Measurements from ENCODE around the gene ADAD2. TPM values are rescaled to one million over a fixed set of nuclear protein-coding genes. Genes with fewer than 3 reads are reported as not detected.

Gene ADAD2
- total and polyA plus RNA-seq, 2 donors (not counting 1 experiment from before 2014, with no cell fraction given), result 0.06 TPM; not detected in 1

DNA sequence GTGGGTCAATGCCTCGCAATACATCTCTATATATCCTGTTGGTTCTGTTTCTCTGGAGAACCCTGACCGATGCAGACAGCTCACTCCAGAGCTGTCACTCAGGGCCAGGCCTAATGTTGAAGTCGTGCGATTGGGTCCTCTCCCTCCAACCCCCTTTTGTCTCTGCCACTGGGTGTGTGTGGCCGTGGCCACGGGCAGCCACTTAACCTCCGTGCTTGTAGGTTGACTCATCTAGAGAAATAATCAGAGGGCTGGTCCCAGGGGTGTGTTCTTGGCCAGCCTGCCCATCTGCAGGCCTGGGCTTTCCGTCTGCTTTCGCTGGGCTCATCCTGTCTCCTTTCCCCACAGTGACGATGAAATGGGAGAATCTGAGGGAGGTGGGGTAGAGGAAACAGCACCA, 7.4 kb downstream of the ADAD2 start:
- Mint-ChIP-seq H3K27ac (no peak overlapping the region), H3K4me3 (no peak overlapping the region), H3K9me3 (ENCODE audit: insufficient read depth) (no peaks in the 10 kb centered on the region), H3K27me3 (peaks cover 3% of the 10 kb centered on the region), H3K4me1 (peaks cover 14% of the 10 kb centered on the region)
- POLR2A ChIA-PET, result no interaction called here
- no peak overlapping the region for H3K4me3 ChIP-seq (ENCODE audit: control extremely low read depth in 1 of 5, extremely low read depth in 1 of 5, insufficient read depth in 1 of 5, low read depth in 2 of 5, low read length in 4 of 5)
- TF ChIP-seq EZH2 (IDR thresholded peaks at IDR 0.05; ENCODE audit: borderline replicate concordance, insufficient read depth, low read depth, low read length, poor library complexity, severe bottlenecking) (no peak), CTCF (IDR thresholded peaks at IDR 0.05) (no peak)
- no peak overlapping the region for H3K9ac ChIP-seq (ENCODE audit: low read length)
- H4K20me1 ChIP-seq (ENCODE audit: control insufficient read depth, insufficient read depth, low read length, poor library complexity, severe bottlenecking), result no peaks in the 10 kb centered on the region
- no peak overlapping the region for H2AFZ ChIP-seq (ENCODE audit: insufficient read depth, low read depth, low read length, poor library complexity, severe bottlenecking)
- no peaks in the 10 kb centered on the region for H3K9me3 ChIP-seq (ENCODE audit: control extremely low read depth in 1 of 3, control insufficient read depth in 2 of 3, insufficient read depth in 1 of 3, low read length in 2 of 3)
- CTCF ChIA-PET, result no interaction called here
- H3K4me1 ChIP-seq (ENCODE audit: control insufficient read depth in 2 of 2, insufficient read depth in 2 of 2, low read length in 2 of 2), result peaks cover 12 to 13% of the 10 kb centered on the region in 2 donors
- H3K27ac ChIP-seq (ENCODE audit: low read length in 2 of 2), result no peak overlapping the region
- H3K36me3 ChIP-seq (replicated peaks in 1 of 2; ENCODE audit: control extremely low read depth in 1 of 2, control insufficient read depth in 1 of 2, extremely low read depth in 1 of 2, insufficient read depth in 2 of 2, low read length in 1 of 2), result no peaks in the 10 kb centered on the region
- intact Hi-C loops (cut with micrococcal nuclease), result no loop called here
- H3K27me3 ChIP-seq (replicated peaks in 1 of 4; ENCODE audit: control extremely low read depth in 1 of 4, control insufficient read depth in 3 of 4, insufficient read depth in 4 of 4, low read length in 3 of 4), result peaks cover 0 to 4% (median 0%) of the 10 kb centered on the region in 4 experiments
- H3K4me2 ChIP-seq (replicated peaks; ENCODE audit: low read depth, low read length, poor library complexity, severe bottlenecking), result no peak overlapping the region
- WGBS (ENCODE audit: insufficient coverage), result 93% methylated on average over 9 of the region's 10 CpGs
- ATAC-seq (ENCODE audit: low read depth), result no peak
- DNase-seq, result no peak
- no peaks in the 10 kb centered on the region for H3K79me2 ChIP-seq (ENCODE audit: control insufficient read depth, insufficient read depth, low read length)

- POLR2A ChIA-PET, result no interaction called here
- H3K9ac ChIP-seq (ENCODE audit: low read length), result no peak overlapping the region
- H3K4me1 ChIP-seq (ENCODE audit: control insufficient read depth in 2 of 2, insufficient read depth in 2 of 2, low read length in 2 of 2), result peaks cover 7% of the 10 kb centered on the region in 2 donors
- WGBS (ENCODE audit: insufficient coverage), result 93% methylated on average over 8 of the region's 13 CpGs
- Mint-ChIP-seq H3K4me1 (peaks cover 7% of the 10 kb centered on the region), H3K4me3 (no peak overlapping the region), H3K27me3 (peaks cover 3% of the 10 kb centered on the region), H3K27ac (no peak overlapping the region), H3K9me3 (ENCODE audit: insufficient read depth) (no peaks in the 10 kb centered on the region)
- no peaks in the 10 kb centered on the region for H3K36me3 ChIP-seq (replicated peaks in 1 of 2; ENCODE audit: control extremely low read depth in 1 of 2, control insufficient read depth in 1 of 2, extremely low read depth in 1 of 2, insufficient read depth in 2 of 2, low read length in 1 of 2)
- no peak overlapping the region for H2AFZ ChIP-seq (ENCODE audit: insufficient read depth, low read depth, low read length, poor library complexity, severe bottlenecking)
- H4K20me1 ChIP-seq (ENCODE audit: control insufficient read depth, insufficient read depth, low read length, poor library complexity, severe bottlenecking), result no peaks in the 10 kb centered on the region
- CTCF ChIA-PET, result no interaction called here
- no peak for TF ChIP-seq EZH2 (IDR thresholded peaks at IDR 0.05; ENCODE audit: borderline replicate concordance, insufficient read depth, low read depth, low read length, poor library complexity, severe bottlenecking)
- no peak for TF ChIP-seq CTCF (IDR thresholded peaks at IDR 0.05)
- H3K4me2 ChIP-seq (replicated peaks; ENCODE audit: low read depth, low read length, poor library complexity, severe bottlenecking), result no peak overlapping the region
- intact Hi-C loops (cut with micrococcal nuclease), result no loop called here
- peaks cover 0 to 4% (median 0%) of the 10 kb centered on the region in 4 experiments for H3K27me3 ChIP-seq (replicated peaks in 1 of 4; ENCODE audit: control extremely low read depth in 1 of 4, control insufficient read depth in 3 of 4, insufficient read depth in 4 of 4, low read length in 3 of 4)
- no peak overlapping the region for H3K4me3 ChIP-seq (ENCODE audit: control extremely low read depth in 1 of 5, extremely low read depth in 1 of 5, insufficient read depth in 1 of 5, low read depth in 2 of 5, low read length in 4 of 5)
- ATAC-seq (ENCODE audit: low read depth) (no peak), DNase-seq (no peak)
- no peaks in the 10 kb centered on the region for H3K79me2 ChIP-seq (ENCODE audit: control insufficient read depth, insufficient read depth, low read length)
- H3K9me3 ChIP-seq (ENCODE audit: control extremely low read depth in 1 of 3, control insufficient read depth in 2 of 3, insufficient read depth in 1 of 3, low read length in 2 of 3), result no peaks in the 10 kb centered on the region
- no peak overlapping the region for H3K27ac ChIP-seq (ENCODE audit: low read length in 2 of 2)
Measured at GRCh38 chr16:84199097-84199496, 8.1 kb downstream of the ADAD2 start.
